Measurements from ENCODE around the gene GALNTL6.
"Not testable (repeated sequence)": the region's sequence is repeated elsewhere in the genome, so short reads cannot be mapped to it uniquely, and the experiment has no call there.

GALNTL6 gene

DNA sequence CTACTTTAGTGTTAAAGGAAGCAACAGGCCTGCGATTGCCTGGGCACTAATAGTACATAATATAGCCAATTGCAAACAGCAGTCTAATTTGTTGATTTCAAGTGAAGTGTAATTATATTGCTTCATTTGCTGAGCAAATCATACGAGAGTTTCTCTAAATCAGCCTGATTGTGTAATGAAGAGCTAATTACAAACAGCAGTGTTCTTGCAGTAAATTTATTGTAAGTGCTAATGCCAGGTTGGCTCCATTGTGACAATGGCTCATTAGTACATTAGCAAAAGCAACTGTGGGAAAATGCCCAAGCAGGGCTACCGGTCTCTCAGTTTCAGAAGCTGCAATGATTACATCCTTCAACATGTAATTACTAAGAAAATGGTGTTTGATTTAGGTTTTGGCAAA, 591.5 kb downstream of the GALNTL6 start:
- intact Hi-C loops (cut with micrococcal nuclease), result no loop called here
- Mint-ChIP-seq H3K27me3 (no peaks in the 10 kb centered on the region), H3K27ac (no peak overlapping the region), H3K36me3 (ENCODE audit: low read depth) (no peaks in the 10 kb centered on the region), H3K4me3 (no peak overlapping the region), H3K4me1 (ENCODE audit: low read depth) (no peaks in the 10 kb centered on the region), H3K9me3 (no peaks in the 10 kb centered on the region)

DNA sequence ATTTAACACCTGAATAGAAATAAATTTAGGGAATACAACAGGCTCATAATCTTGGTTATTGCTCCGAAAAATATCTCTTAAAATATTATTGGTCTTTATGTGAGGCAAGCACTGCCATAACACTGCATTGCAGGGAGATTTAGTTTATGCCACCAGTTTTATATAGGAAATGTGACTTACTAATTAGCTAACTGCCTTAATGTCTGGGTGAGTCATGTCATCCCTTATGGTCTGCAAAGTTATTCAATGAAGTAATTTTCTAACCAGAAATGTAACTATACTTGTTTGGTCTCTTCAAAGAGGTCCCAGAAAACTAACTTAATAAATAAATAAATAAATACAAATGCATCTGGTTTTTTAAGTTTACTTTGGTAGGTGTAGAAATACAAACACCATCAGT, 597.2 kb downstream of the GALNTL6 start:
- H3K4me3 Mint-ChIP-seq, result no peak overlapping the region
- H3K9me3 Mint-ChIP-seq, result no peaks in the 10 kb centered on the region
- no peaks in the 10 kb centered on the region for H3K27me3 Mint-ChIP-seq
- no peaks in the 10 kb centered on the region for H3K36me3 Mint-ChIP-seq (ENCODE audit: low read depth)
- intact Hi-C loops (cut with micrococcal nuclease), result no loop called here
- H3K4me1 Mint-ChIP-seq (ENCODE audit: low read depth), result no peaks in the 10 kb centered on the region
- H3K27ac Mint-ChIP-seq, result no peak overlapping the region

DNA sequence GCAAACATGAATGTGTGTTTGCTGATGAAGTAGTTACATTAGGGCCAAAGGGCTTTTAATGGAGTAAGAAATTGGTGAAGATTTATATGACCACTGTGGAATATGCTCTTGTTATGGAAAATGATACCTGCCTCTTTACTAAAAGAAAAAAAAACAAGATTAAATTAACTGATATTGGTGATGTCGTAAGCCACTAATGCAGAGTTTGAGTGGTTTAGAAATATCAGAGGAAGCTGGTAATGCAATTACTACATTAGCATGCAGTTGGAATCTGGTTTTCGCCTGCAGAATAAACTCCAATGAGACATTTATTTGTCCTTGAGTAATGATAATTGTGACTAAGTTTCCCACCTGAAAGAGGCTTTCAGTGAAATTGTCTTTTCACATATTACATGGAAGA, 597.9 kb downstream of the GALNTL6 start:
- Mint-ChIP-seq H3K9me3 (no peaks in the 10 kb centered on the region), H3K27me3 (no peaks in the 10 kb centered on the region), H3K4me1 (ENCODE audit: low read depth) (no peaks in the 10 kb centered on the region), H3K27ac (no peak overlapping the region), H3K4me3 (no peak overlapping the region), H3K36me3 (ENCODE audit: low read depth) (no peaks in the 10 kb centered on the region)
- intact Hi-C loops (cut with micrococcal nuclease), result no loop called here

DNA sequence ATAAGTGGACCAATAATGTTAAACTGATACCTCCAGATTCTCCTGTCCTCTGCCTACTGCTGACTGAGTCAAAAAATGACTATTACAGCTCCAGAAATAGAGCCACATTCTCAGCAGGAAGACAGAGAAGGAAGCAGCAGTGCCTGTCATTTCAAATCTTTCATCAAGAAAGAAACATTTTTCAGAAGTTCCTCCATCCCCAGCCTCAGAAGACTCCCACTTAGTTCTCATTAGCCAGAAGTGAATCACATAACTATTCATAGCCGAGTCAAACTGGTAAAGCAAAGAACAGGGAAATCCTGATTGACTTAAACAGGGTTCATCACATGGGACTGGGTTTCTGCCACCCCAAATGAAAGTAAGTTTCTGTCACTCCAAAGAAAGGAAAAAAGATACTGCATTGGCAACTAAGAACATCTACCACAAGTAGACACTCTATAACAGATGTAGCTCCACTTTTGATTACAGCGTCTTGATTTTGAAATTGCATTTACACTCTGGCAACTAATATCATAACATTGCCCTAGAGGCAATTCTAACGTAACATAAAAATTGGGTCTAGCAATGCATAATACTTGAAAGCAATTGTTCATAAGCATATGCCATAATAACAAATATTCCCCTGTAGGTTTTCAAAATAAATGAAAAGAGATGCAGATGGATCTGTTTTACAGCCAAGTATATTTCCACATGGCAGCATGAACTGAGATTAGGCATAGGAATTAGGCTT, 599.8 kb downstream of the GALNTL6 start:
- H3K27ac Mint-ChIP-seq, result no peak overlapping the region
- H3K27me3 Mint-ChIP-seq, result no peaks in the 10 kb centered on the region
- no peaks in the 10 kb centered on the region for H3K9me3 Mint-ChIP-seq
- intact Hi-C loops (cut with micrococcal nuclease), result no loop called here
- H3K4me3 Mint-ChIP-seq, result no peak overlapping the region
- no peaks in the 10 kb centered on the region for H3K4me1 Mint-ChIP-seq (ENCODE audit: low read depth)
- no peaks in the 10 kb centered on the region for H3K36me3 Mint-ChIP-seq (ENCODE audit: low read depth)

DNA sequence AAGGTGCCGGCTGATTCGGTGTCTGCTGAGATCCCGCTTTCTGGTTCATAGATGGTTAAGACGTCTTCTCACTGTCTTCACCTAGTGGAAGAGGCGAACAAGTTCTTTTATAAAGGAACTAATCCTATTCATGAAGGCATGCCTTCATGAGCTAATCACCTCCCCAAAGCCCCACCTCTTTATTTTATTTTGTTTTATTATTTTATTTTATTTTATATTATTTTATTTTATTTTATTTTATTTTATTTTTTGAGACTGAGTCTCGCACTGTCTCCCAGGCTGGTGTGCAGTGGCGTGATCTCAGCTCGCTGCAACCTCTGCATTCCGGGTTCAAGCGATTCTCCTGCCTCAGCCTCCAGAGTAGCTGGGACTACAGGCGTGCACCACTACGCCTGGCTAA, 615.8 kb downstream of the GALNTL6 start:
- H3K4me3 Mint-ChIP-seq, result not testable (repeated sequence)

DNA sequence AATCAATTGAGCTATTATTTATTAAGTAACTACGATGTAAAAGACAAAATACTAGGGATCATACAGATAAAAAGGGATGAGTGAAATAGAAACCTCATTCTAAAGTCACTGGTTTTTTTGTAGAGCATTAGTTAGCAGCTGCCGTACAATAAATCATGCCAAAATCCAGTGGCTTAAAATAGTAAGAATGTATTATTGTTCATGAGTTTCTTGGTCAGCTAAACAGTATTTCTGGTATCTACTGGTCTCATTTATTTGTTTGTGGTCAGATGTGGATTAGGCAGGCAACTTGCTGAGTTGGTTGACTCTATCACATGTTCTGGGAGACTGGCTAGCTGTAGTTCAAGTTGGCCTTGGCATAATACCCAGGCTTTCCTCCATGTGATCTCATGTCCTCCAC, 667.3 kb downstream of the GALNTL6 start:
- H3K27me3 Mint-ChIP-seq, result no peaks in the 10 kb centered on the region
- H3K4me3 Mint-ChIP-seq, result no peak overlapping the region
- H3K9me3 Mint-ChIP-seq, result peaks cover 35% of the 10 kb centered on the region
- H3K27ac Mint-ChIP-seq, result no peak overlapping the region
- intact Hi-C loops (cut with micrococcal nuclease), result no loop called here
- no peaks in the 10 kb centered on the region for H3K4me1 Mint-ChIP-seq (ENCODE audit: low read depth)
- no peaks in the 10 kb centered on the region for H3K36me3 Mint-ChIP-seq (ENCODE audit: low read depth)

More for the DNA sequence above, 615.8 kb downstream of the GALNTL6 start:
- H3K4me1 Mint-ChIP-seq (ENCODE audit: low read depth); H3K27me3 Mint-ChIP-seq; H3K9me3 Mint-ChIP-seq; intact Hi-C loops (cut with micrococcal nuclease); H3K27ac Mint-ChIP-seq; H3K36me3 Mint-ChIP-seq (ENCODE audit: low read depth): not testable (repeated sequence)

DNA sequence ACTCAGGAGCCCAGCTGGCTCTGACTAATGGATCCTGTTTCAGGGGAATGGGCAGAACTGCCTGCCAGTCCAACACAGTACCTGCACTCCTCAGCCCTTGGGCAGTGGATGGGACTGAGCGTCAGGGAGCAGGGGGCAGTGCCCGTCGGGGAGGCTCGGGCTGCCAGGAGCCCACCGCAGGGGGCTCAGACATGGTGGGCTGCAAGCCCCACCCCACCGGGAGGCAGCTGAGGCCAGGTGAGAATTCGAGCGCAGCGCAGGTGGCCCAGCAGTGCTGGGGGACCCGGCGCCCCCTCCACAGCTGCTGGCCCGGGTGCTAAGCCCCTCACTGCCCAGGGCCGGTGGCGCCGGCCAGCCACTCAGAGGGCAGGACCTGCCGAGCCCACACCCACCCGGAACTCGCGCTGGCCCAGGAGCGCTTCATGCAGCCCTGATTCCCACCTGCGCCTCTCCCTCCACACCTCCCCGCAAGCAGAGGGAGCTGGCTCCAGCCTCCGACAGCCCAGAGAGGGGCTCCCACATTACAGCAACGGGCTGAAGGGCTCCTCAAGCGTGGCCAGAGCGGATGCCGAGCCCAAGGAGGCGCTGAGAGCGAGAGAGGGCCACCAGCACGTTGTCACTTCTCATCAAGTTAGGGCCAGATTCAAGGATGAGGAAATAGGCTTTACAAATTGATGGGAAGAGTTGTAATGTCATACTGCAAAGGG, 668.8 kb downstream of the GALNTL6 start:
- H3K4me3 Mint-ChIP-seq, result no peak overlapping the region
- H3K9me3 Mint-ChIP-seq, result peaks cover 35% of the 10 kb centered on the region
- intact Hi-C loops (cut with micrococcal nuclease), result no loop called here

DNA sequence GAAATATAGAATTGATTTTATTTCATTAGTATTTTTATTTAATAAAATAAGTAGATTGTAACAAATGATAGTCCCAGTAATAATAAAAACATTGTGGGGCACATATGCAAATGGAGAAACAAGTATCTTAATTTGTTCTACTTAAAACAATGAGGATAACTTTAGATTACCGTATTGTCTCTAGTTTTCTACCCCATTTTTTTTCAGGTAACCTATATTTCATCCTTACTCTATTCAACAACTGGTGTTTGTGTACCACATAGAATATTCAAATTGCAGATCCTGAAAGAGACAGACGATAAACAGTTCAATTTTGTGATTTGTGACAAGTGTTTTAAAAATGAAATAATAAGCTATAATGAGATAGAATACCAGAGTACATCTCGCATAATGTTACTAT, 671.8 kb downstream of the GALNTL6 start:
- no peaks in the 10 kb centered on the region for H3K36me3 Mint-ChIP-seq (ENCODE audit: low read depth)
- no peaks in the 10 kb centered on the region for H3K27me3 Mint-ChIP-seq
- intact Hi-C loops (cut with micrococcal nuclease), result no loop called here
- H3K27ac Mint-ChIP-seq, result no peak overlapping the region
- H3K4me3 Mint-ChIP-seq, result no peak overlapping the region
- peaks cover 21% of the 10 kb centered on the region for H3K9me3 Mint-ChIP-seq
- no peaks in the 10 kb centered on the region for H3K4me1 Mint-ChIP-seq (ENCODE audit: low read depth)

More for the DNA sequence above, 668.8 kb downstream of the GALNTL6 start:
- no peak overlapping the region for H3K27ac Mint-ChIP-seq
- no peaks in the 10 kb centered on the region for H3K27me3 Mint-ChIP-seq
- no peaks in the 10 kb centered on the region for H3K36me3 Mint-ChIP-seq (ENCODE audit: low read depth)
- H3K4me1 Mint-ChIP-seq (ENCODE audit: low read depth), result no peaks in the 10 kb centered on the region

DNA sequence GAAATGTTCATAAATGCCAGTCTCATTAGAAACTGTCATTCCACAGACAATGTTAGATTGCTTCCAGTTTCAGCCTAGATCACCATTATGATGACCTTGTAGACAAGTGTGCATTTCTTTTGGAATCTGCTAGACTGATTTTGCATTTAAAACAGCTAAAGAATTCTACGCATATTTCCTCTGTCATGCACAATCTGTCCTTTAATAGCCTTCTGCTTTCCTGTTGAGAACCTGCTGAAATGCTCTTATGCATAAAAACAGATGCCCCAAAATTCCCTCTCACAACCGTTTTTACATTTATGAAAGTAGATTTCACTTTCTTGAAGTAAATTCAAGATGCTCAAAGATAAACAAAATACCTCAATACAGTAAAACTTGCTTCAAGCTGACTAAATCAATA, 673.3 kb downstream of the GALNTL6 start:
- intact Hi-C loops (cut with micrococcal nuclease), result no loop called here
- no peaks in the 10 kb centered on the region for H3K27me3 Mint-ChIP-seq
- H3K36me3 Mint-ChIP-seq (ENCODE audit: low read depth), result no peaks in the 10 kb centered on the region
- H3K9me3 Mint-ChIP-seq, result peaks cover 11% of the 10 kb centered on the region
- no peaks in the 10 kb centered on the region for H3K4me1 Mint-ChIP-seq (ENCODE audit: low read depth)
- H3K27ac Mint-ChIP-seq, result no peak overlapping the region
- H3K4me3 Mint-ChIP-seq, result no peak overlapping the region

DNA sequence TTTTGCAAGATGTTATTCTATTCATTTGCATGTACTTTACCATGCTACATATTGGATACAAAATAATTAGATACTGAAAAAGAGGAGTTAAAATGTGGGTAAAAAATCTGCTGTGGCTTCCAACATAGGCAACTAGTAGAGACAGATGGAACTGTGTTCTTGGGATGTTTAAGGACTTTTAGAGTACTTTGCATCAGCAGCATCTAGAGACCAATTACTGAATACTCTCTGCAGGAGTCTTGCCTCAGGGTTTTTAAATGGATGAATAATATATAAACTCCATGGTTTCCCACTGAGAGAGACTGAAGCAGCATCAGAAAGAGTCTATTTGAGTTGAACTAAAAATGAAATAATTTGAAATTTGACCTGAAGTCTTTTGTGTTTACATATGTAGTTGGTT, 676.7 kb downstream of the GALNTL6 start:
- no peaks in the 10 kb centered on the region for H3K36me3 Mint-ChIP-seq (ENCODE audit: low read depth)
- intact Hi-C loops (cut with micrococcal nuclease), result no loop called here
- H3K9me3 Mint-ChIP-seq, result no peaks in the 10 kb centered on the region
- H3K4me3 Mint-ChIP-seq, result no peak overlapping the region
- no peaks in the 10 kb centered on the region for H3K27me3 Mint-ChIP-seq
- H3K27ac Mint-ChIP-seq, result no peak overlapping the region
- H3K4me1 Mint-ChIP-seq (ENCODE audit: low read depth), result no peaks in the 10 kb centered on the region

DNA sequence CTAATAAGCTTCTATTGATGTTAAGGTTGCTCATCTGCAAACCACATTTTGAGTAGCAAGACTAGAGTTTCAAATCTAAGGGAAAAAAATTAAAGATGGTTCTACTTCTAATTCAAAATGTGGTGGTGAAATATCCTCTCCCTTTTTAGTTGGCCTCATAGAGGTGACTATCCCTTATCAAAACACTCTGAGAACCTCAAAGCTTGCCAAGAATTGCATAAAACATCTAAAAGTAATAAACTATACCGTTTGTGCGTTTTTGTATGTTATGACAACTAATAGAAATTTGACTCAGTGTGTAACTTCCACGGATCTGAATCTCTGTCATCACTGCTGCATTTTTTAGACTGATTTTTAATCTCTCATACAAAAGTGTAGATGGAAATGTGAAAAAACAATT, 682.6 kb downstream of the GALNTL6 start:
- no peaks in the 10 kb centered on the region for H3K4me1 Mint-ChIP-seq (ENCODE audit: low read depth)
- H3K27me3 Mint-ChIP-seq, result no peaks in the 10 kb centered on the region
- no peaks in the 10 kb centered on the region for H3K36me3 Mint-ChIP-seq (ENCODE audit: low read depth)
- H3K27ac Mint-ChIP-seq, result no peak overlapping the region
- H3K4me3 Mint-ChIP-seq, result no peak overlapping the region
- H3K9me3 Mint-ChIP-seq, result no peaks in the 10 kb centered on the region
- intact Hi-C loops (cut with micrococcal nuclease), result no loop called here

DNA sequence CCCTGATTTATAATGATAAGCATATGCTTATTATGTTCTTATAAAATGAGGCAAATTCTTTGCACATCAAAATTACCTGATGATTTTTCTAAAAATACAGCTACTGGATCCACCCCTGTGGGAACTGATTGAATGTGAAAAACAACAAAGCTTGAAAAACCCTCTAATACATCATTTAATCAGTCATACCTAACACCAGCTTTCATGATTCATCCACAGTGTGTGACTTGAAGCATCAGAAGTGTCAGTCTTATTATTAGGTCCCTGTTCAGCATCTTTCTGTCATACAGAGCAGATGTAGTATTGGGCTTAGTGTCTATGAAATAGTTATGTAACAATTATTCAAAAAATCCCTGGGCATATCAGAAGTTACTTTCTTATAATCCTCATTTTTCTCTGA, 684.1 kb downstream of the GALNTL6 start:
- intact Hi-C loops (cut with micrococcal nuclease), result no loop called here
- no peaks in the 10 kb centered on the region for H3K9me3 Mint-ChIP-seq

DNA sequence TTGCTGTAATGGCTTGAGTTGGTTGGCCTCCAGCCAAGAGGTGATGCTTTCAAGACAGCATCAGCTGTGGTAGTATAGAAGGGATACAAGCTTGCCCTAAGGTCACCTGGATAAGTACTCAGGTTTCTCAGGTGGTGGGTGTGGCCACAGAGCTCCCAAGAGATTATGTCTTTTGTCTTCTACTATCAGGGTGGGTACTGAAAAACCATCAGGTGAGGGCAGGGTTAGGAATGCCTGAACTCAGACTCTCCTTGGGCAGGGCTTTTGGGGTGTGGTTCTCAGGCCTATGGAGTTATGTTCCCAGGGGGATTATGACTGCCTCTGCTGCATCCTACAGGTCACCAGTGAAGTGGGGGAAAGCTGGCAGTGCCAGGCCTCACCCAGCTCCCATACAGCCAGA, 700.8 kb downstream of the GALNTL6 start:
- H3K4me3 Mint-ChIP-seq, result no peak overlapping the region
- no peaks in the 10 kb centered on the region for H3K4me1 Mint-ChIP-seq (ENCODE audit: low read depth)
- no peaks in the 10 kb centered on the region for H3K27me3 Mint-ChIP-seq
- H3K27ac Mint-ChIP-seq, result no peak overlapping the region
- intact Hi-C loops (cut with micrococcal nuclease), result no loop called here
- no peaks in the 10 kb centered on the region for H3K9me3 Mint-ChIP-seq
- H3K36me3 Mint-ChIP-seq (ENCODE audit: low read depth), result no peaks in the 10 kb centered on the region

More for the DNA sequence above, 684.1 kb downstream of the GALNTL6 start:
- Mint-ChIP-seq H3K4me3 (no peak overlapping the region), H3K36me3 (ENCODE audit: low read depth) (no peaks in the 10 kb centered on the region), H3K27ac (no peak overlapping the region), H3K4me1 (ENCODE audit: low read depth) (no peaks in the 10 kb centered on the region), H3K27me3 (no peaks in the 10 kb centered on the region)

DNA sequence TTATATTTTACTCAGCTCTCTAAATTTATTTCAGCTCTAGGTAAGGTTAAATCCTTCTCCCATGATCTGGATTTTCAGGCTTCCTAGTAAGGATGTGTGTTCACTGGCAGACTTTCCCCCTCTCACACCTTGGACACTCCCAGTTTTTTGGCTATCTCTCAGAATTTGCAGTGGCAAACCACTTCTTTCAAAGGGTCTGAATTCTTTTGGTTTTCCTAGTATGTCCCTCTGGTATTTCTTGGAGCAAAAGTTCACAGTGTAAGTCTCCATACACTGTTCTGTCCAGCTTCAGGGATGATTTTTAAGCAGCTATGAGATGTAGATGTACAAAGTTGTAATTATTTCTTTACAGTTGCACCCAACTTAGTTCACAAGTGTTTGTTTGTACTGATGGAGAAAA, 701.6 kb downstream of the GALNTL6 start:
- Mint-ChIP-seq H3K4me3 (no peak overlapping the region), H3K4me1 (ENCODE audit: low read depth) (no peaks in the 10 kb centered on the region), H3K27me3 (no peaks in the 10 kb centered on the region), H3K36me3 (ENCODE audit: low read depth) (no peaks in the 10 kb centered on the region), H3K27ac (no peak overlapping the region), H3K9me3 (no peaks in the 10 kb centered on the region)
- intact Hi-C loops (cut with micrococcal nuclease), result no loop called here
